Measurements from ENCODE around the gene PDHB.

PDHB gene

GRCh38 chr3:58403513-58404109 is 30.0 kb downstream of the PDHB start:
- H3K4me3 ChIP-seq (ENCODE audit: low read depth, low read length) = no peak overlapping the region
- TF ChIP-seq CTCF (IDR thresholded peaks at IDR 0.05; ENCODE audit: control insufficient read depth, extremely low read depth, insufficient read depth) = no peak
- DNase-seq (ENCODE audit: low read depth) = no peak

- TF ChIP-seq CTCF (IDR thresholded peaks at IDR 0.05; ENCODE audit: control insufficient read depth, extremely low read depth, insufficient read depth) = no peak
- H3K4me3 ChIP-seq (ENCODE audit: low read depth, low read length) = no peak overlapping the region
- DNase-seq (ENCODE audit: low read depth) = no peak
These were observed 34.8 kb downstream of the PDHB start for GRCh38 chr3:58398669-58399333.

- H3K4me3 ChIP-seq (ENCODE audit: low read depth, low read length) = no peak overlapping the region
- no peak for DNase-seq (ENCODE audit: low read depth)
- no peak for TF ChIP-seq CTCF (IDR thresholded peaks at IDR 0.05; ENCODE audit: control insufficient read depth, extremely low read depth, insufficient read depth)
These were observed 39.3 kb downstream of the PDHB start for GRCh38 chr3:58394339-58394738.

GRCh38 chr3:58392181-58392580 is 41.5 kb downstream of the PDHB start:
- H3K4me3 ChIP-seq (ENCODE audit: low read depth, low read length) = no peak overlapping the region
- no peak for TF ChIP-seq CTCF (IDR thresholded peaks at IDR 0.05; ENCODE audit: control insufficient read depth, extremely low read depth, insufficient read depth)

GRCh38 chr3:58391156-58391865 is 42.3 kb downstream of the PDHB start:
- DNase-seq (ENCODE audit: low read depth) = no peak
- H3K4me3 ChIP-seq (ENCODE audit: low read depth, low read length) = no peak overlapping the region

More at GRCh38 chr3:58392181-58392580, 41.5 kb downstream of the PDHB start:
- DNase-seq (ENCODE audit: low read depth) = no peak

GRCh38 chr3:58388550-58389091 is 45.0 kb downstream of the PDHB start:
- no peak overlapping the region for H3K4me3 ChIP-seq (ENCODE audit: low read depth, low read length)
- peak; percentile 82 for DNase-seq (ENCODE audit: low read depth)
- TF ChIP-seq CTCF (IDR thresholded peaks at IDR 0.05; ENCODE audit: control insufficient read depth, extremely low read depth, insufficient read depth) = no peak

More at GRCh38 chr3:58391156-58391865, 42.3 kb downstream of the PDHB start:
- TF ChIP-seq CTCF (IDR thresholded peaks at IDR 0.05; ENCODE audit: control insufficient read depth, extremely low read depth, insufficient read depth) = no peak
